Measurements from ENCODE around the gene TLE5. TPM values are rescaled to one million over a fixed set of nuclear protein-coding genes. Genes with fewer than 3 reads are reported as not detected.
A peak's percentile ranks its signal among the peaks of the same experiment; 100 is the strongest.

TLE5 gene
- total RNA-seq, 2 donors from 2014 or later: 407 to 409 TPM

DNA sequence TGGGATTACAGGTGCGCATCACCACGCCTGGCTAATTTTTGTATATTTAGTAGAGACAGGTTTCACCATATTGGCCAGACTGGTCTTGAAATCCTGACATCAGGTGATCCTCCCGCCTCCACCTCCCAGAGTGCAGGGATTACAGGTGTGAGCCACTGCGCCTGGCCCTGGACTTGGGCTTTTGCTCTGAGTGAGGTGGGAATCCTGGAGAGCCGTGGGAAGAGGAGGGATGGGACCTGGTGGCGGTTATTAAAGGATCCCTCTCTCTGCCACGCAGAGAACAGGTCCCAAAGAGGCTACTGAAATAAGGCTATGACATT, 1.7 kb upstream of the TLE5 start:
- Histone ChIP-seq H3K4me3 (no peak overlapping the region), H3K9ac (ENCODE audit: low read depth in 2 of 2, low read length in 2 of 2) (no peak overlapping the region), H3K27me3 (no peaks in the 10 kb centered on the region), H3K36me3 (no peaks in the 10 kb centered on the region), H3K4me1 (no peaks in the 10 kb centered on the region), H3K9me3 (no peaks in the 10 kb centered on the region), H3K27ac (no peak overlapping the region)
- no peak for DNase-seq
- TF ChIP-seq, protein P1, sequence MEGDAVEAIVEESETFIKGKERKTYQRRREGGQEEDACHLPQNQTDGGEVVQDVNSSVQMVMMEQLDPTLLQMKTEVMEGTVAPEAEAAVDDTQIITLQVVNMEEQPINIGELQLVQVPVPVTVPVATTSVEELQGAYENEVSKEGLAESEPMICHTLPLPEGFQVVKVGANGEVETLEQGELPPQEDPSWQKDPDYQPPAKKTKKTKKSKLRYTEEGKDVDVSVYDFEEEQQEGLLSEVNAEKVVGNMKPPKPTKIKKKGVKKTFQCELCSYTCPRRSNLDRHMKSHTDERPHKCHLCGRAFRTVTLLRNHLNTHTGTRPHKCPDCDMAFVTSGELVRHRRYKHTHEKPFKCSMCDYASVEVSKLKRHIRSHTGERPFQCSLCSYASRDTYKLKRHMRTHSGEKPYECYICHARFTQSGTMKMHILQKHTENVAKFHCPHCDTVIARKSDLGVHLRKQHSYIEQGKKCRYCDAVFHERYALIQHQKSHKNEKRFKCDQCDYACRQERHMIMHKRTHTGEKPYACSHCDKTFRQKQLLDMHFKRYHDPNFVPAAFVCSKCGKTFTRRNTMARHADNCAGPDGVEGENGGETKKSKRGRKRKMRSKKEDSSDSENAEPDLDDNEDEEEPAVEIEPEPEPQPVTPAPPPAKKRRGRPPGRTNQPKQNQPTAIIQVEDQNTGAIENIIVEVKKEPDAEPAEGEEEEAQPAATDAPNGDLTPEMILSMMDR (IDR thresholded peaks at IDR 0.05): no peak
- intact Hi-C loops (cut with DNase I): loop anchor here (5.0 kb wide), 1 partner anchor 87 kb away; the partner anchor contains the start of gene TLE6

DNA sequence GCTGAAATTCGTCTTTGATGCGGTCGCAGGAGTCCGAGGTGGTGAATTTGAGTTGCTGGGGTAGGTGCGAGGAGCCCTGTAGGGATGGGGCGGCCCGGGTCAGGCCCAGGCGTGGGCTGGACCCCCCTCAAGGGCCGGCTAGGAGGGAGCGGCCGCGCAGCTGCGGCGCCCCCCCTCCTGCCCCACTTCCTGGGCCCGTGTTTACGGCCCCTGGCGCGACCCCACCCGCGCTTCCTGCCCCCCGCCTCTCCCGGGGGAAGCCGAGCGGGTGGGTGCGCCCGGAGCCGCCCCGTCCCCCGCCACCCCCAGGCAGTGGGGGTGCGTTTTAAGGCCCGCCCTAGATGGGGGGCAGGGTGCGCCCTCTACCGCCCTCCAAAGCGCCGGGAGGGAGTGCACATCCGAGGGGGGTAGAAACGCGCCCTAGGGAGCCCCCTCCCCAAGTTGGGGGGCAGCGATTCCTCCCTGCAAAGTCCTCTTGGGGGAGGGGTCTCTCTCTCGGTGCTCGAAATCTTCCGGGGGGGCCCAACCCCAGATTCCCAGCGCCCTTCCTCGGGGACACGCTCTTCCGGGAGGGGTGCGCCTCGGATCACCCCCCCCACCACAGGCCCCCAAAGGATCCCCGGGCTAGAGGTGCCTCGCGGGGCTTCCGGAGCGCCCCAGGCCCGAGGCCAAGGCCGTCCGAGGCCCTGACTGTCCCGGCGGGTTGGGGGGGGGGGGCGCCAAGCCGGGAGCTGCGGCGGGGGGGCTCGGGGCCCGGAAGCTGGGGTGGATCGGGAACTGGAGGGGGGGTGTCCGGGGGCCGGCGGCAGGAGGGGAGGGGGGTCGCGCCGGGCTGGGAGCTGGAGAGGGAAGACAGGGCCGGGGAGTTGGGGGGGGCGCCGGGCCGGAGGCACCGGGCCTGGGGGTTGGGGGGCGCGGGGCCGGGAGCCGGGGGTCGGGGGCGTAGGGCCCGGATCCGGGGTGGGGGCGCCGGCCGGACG, 823 bp downstream of the TLE5 start:
- Histone ChIP-seq H3K36me3 (peaks cover 5% of the 10 kb centered on the region), H3K4me1 (no peaks in the 10 kb centered on the region), H3K9me3 (no peaks in the 10 kb centered on the region), H3K9ac (ENCODE audit: low read depth in 2 of 2, low read length in 2 of 2) (peak overlapping the region; percentile 78 to 85), H3K27me3 (no peaks in the 10 kb centered on the region), H3K27ac (peak overlapping the region; percentile 81), H3K4me3 (peak overlapping the region; percentile 46)
- peak; percentile 67 for DNase-seq
- intact Hi-C loops (cut with DNase I): loop anchor here (5.0 kb wide), 1 partner anchor 84 kb away; the partner anchor contains the start of gene TLE6
- TF ChIP-seq, protein P1 (IDR thresholded peaks at IDR 0.05): peak; percentile 26

GRCh38 chr19:3060857-3061181, 1.5 kb downstream of the TLE5 start:
- intact Hi-C loops (cut with DNase I): loop anchor here (5.0 kb wide), 1 partner anchor 84 kb away; the partner anchor contains the start of gene TLE6
- Histone ChIP-seq H3K36me3 (peaks cover 5% of the 10 kb centered on the region), H3K9me3 (no peaks in the 10 kb centered on the region), H3K27me3 (no peaks in the 10 kb centered on the region), H3K27ac (peak overlapping the region; percentile 81), H3K4me1 (no peaks in the 10 kb centered on the region), H3K4me3 (peak overlapping the region; percentile 46), H3K9ac (ENCODE audit: low read depth in 2 of 2, low read length in 2 of 2) (peak overlapping the region; percentile 78 to 85)
- DNase-seq: no peak
- TF ChIP-seq, protein P1 (IDR thresholded peaks at IDR 0.05): no peak

GRCh38 chr19:3059653-3060052, 2.6 kb downstream of the TLE5 start:
- TF ChIP-seq, protein P1 (IDR thresholded peaks at IDR 0.05): no peak
- no peaks in the 10 kb centered on the region for H3K27me3 ChIP-seq
- no peaks in the 10 kb centered on the region for H3K4me1 ChIP-seq
- H3K4me3 ChIP-seq: no peak overlapping the region
- H3K9me3 ChIP-seq: no peaks in the 10 kb centered on the region
- peaks cover 11% of the 10 kb centered on the region for H3K36me3 ChIP-seq
- DNase-seq: no peak
- intact Hi-C loops (cut with DNase I): loop anchor here (5.0 kb wide), 1 partner anchor 82 kb away; the partner anchor contains the start of gene TLE6
- no peak overlapping the region for H3K9ac ChIP-seq (ENCODE audit: low read depth in 2 of 2, low read length in 2 of 2)
- peak overlapping the region; percentile 81 for H3K27ac ChIP-seq

GRCh38 chr19:3058821-3059314, 3.4 kb downstream of the TLE5 start:
- no peaks in the 10 kb centered on the region for H3K27me3 ChIP-seq
- DNase-seq: no peak
- no peaks in the 10 kb centered on the region for H3K4me1 ChIP-seq
- intact Hi-C loops (cut with DNase I): no loop called here
- no peak overlapping the region for H3K27ac ChIP-seq
- peaks cover 11% of the 10 kb centered on the region for H3K36me3 ChIP-seq
- peak overlapping the region in 1 of 2 donors; percentile 12 for H3K9ac ChIP-seq (ENCODE audit: low read depth in 2 of 2, low read length in 2 of 2)
- H3K4me3 ChIP-seq: no peak overlapping the region
- TF ChIP-seq, protein P1 (IDR thresholded peaks at IDR 0.05): no peak
- H3K9me3 ChIP-seq: no peaks in the 10 kb centered on the region
